Measurements from ENCODE around the gene SH2D4B.

- TF ChIP-seq, protein P1, sequence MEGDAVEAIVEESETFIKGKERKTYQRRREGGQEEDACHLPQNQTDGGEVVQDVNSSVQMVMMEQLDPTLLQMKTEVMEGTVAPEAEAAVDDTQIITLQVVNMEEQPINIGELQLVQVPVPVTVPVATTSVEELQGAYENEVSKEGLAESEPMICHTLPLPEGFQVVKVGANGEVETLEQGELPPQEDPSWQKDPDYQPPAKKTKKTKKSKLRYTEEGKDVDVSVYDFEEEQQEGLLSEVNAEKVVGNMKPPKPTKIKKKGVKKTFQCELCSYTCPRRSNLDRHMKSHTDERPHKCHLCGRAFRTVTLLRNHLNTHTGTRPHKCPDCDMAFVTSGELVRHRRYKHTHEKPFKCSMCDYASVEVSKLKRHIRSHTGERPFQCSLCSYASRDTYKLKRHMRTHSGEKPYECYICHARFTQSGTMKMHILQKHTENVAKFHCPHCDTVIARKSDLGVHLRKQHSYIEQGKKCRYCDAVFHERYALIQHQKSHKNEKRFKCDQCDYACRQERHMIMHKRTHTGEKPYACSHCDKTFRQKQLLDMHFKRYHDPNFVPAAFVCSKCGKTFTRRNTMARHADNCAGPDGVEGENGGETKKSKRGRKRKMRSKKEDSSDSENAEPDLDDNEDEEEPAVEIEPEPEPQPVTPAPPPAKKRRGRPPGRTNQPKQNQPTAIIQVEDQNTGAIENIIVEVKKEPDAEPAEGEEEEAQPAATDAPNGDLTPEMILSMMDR (IDR thresholded peaks at IDR 0.05), result no peak
- TF ChIP-seq POLR2A (IDR thresholded peaks at IDR 0.05), result no peak
These were observed 19.4 kb upstream of the SH2D4B start for GRCh38 chr10:80518143-80518806.

Measured in esophagus squamous epithelium (tissue), 4 donors.